K562 (cell line): Measurements from ENCODE around the gene MYL6B. TPM values are rescaled to one million over a fixed set of nuclear protein-coding genes. Genes with fewer than 3 reads are reported as not detected.

ENCODE experiments used
- ATF1 ChIP-seq, 2 experiments: fragments of 450-650 bp in 1 of 2; IDR thresholded peaks; 2 replicates each; pipeline ENCODE4 v1.6.1; 2016; ENCODE audit warnings: missing compliant biosample characterization in 1 of 2, missing genetic modification characterization in 1 of 2
- HDAC8 ChIP-seq: fragments of 450-650 bp; IDR thresholded peaks from 2 replicates; pipeline ENCODE4 v1.6.1; 2016; ENCODE audit warnings: mild to moderate bottlenecking, missing genetic modification characterization, moderate library complexity, missing compliant biosample characterization
- IRF9 ChIP-seq: fragments of 450-650 bp; IDR thresholded peaks from 2 replicates; pipeline ENCODE4 v1.6.1; 2016; ENCODE audit warnings: missing biosample characterization, missing genetic modification characterization
- MEF2D ChIP-seq: conservative IDR thresholded peaks from 2 replicates; pipeline ENCODE4 v1.6.1; 2016; ENCODE audit warnings: low read depth, missing genetic modification characterization, missing compliant biosample characterization
- MGA ChIP-seq: fragments of 450-650 bp; IDR thresholded peaks from 2 replicates; pipeline ENCODE4 v1.6.1; 2016; ENCODE audit warnings: mild to moderate bottlenecking, moderate library complexity
- NFXL1 ChIP-seq: fragments of 450-650 bp; formaldehyde crosslinking; IDR thresholded peaks from 2 replicates; pipeline ENCODE4 v1.4.0; 2021; ENCODE audit warnings: mild to moderate bottlenecking
- PRPF4 ChIP-seq: fragments of 200-400 bp; formaldehyde crosslinking; IDR thresholded peaks from one replicate; pipeline ENCODE4 v1.6.1; 2017; ENCODE audit warnings: low read length, low read depth, mild to moderate bottlenecking; ENCODE audit not compliant: insufficient read depth, poor library complexity, severe bottlenecking
- RBFOX2 ChIP-seq: fragments of 200-400 bp; formaldehyde crosslinking; IDR thresholded peaks from 2 replicates; pipeline ENCODE4 v1.6.1; 2017; ENCODE audit warnings: low read depth, mild to moderate bottlenecking, low read length, moderate library complexity
- STAT6 ChIP-seq: sonication (generic); formaldehyde crosslinking; IDR thresholded peaks from 2 replicates; pipeline ENCODE4 v1.8.1; 2023; ENCODE audit warnings: mild to moderate bottlenecking, missing genetic modification reagents
- polyA plus RNA-seq, 8 experiments: library from polyadenylated mRNA; depleted of rRNA in 4 of 8; stranded (reverse) in 5 of 8; unstranded in 3 of 8; fragments of >200 nt; fragmentation: Nextera tagmentation in 2 of 8; fragmentation: Illumina TruSeq in 1 of 8; extraction: Ambion mirVana in 2 of 8; extraction: Trizol in 1 of 8; gene quantifications; 2 replicates each; pipeline versions ENCODE4 v1.2.1 to v1.2.3, GENCODE V29; 2011 to 2014; ENCODE audit warnings: inconsistent platforms in 1 of 8, missing spikeins in 1 of 8
- total RNA-seq, 7 experiments: library from RNA; depleted of rRNA in 6 of 7; stranded (reverse); fragments of >200 nt in 6 of 7; fragmentation: Illumina TruSeq in 2 of 7; extraction: Trizol in 2 of 7; gene quantifications; 2 replicates each; pipeline versions ENCODE4 v1.2.1 to v1.2.3, GENCODE V29; 2011 to 2021; ENCODE audit warnings: low replicate concordance in 1 of 7

Gene MYL6B
- total and polyA plus RNA-seq, 9 of the 15 experiments (the other 6 are each of a cell fraction or from before 2014, with no cell fraction given), result 42.8 to 77.3 (median 68.6) TPM

GRCh38 chr12:56116267-56117081 is 35.9 kb upstream of the MYL6B start, which contains the start of gene RPL41 (continued):
- TF ChIP-seq MGA (peak; percentile 72), HDAC8 (tag) (peak; percentile 60; the same call in 1 of the 2 replicates), IRF9 (tag) (0 out of 2 replicates have a peak, but pooled peaks have one; percentile 18), PRPF4 (no peak), MEF2D (0 out of 2 replicates have a peak, but pooled peaks have one; percentile 32), STAT6 (peak; percentile 68; the same call in 1 of the 2 replicates), ATF1 (CRISPR knock-in tag; IDR thresholded peaks at IDR 0.05) (peak; percentile 45; the same call in 1 of the 2 replicates), ATF1 (tag; IDR thresholded peaks at IDR 0.05) (peak; percentile 98), NFXL1 (CRISPR knock-in tag) (no peak), RBFOX2 (peak; percentile 89)
